ENCODE measurements around the gene TLCD5.

DNA sequence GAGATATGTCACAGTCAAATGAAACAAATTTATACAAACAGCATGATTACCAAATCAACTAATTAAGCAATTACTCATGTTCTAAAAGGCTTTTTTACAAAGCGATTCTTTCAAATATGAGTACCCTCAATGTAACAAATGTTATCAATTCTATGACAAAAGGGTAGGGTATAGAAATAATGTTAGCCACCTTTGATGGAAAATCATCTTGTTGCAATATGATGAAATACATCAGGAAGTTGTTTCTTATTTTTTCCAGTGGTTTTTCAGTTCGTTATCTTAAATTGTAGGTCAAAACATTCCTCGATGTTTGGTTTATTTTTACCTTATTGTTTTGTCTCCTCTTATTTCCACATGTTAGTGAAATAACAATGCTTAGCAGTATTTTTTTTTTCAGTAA lies 17.6 kb downstream of the TLCD5 start:
- TF ChIP-seq, protein P1, sequence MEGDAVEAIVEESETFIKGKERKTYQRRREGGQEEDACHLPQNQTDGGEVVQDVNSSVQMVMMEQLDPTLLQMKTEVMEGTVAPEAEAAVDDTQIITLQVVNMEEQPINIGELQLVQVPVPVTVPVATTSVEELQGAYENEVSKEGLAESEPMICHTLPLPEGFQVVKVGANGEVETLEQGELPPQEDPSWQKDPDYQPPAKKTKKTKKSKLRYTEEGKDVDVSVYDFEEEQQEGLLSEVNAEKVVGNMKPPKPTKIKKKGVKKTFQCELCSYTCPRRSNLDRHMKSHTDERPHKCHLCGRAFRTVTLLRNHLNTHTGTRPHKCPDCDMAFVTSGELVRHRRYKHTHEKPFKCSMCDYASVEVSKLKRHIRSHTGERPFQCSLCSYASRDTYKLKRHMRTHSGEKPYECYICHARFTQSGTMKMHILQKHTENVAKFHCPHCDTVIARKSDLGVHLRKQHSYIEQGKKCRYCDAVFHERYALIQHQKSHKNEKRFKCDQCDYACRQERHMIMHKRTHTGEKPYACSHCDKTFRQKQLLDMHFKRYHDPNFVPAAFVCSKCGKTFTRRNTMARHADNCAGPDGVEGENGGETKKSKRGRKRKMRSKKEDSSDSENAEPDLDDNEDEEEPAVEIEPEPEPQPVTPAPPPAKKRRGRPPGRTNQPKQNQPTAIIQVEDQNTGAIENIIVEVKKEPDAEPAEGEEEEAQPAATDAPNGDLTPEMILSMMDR (IDR thresholded peaks at IDR 0.05): no peak
- TF ChIP-seq POLR2A (IDR thresholded peaks at IDR 0.05): no peak
